ENCODE results near the gene RNF145. TPM values are rescaled to one million over a fixed set of nuclear protein-coding genes. Genes with fewer than 3 reads are reported as not detected.

RNF145 gene
- total and polyA plus RNA-seq, 10 of the 15 experiments (the other 5 are each of a cell fraction or from before 2014, with no cell fraction given), result 9.7 to 58.1 (median 38.2) TPM

GRCh38 chr5:159147976-159148375 is 61.4 kb downstream of the RNF145 start:
- ATAC-seq, result no peak
- 0% methylated on average over 1 of the region's 1 CpG for WGBS (ENCODE audit: insufficient coverage, insufficient replicate concordance, low lambda C conversion rate, missing lambda C conversion rate)

More at GRCh38 chr5:159147976-159148375, 61.4 kb downstream of the RNF145 start:
- SMC1A ChIA-PET (ENCODE audit: uncharacterized antibody, unreplicated experiment), result no interaction called here
- no TSS peak for BruUV-seq (replicated peaks)
- Histone ChIP-seq H3K4me3 (no peak overlapping the region), H2AFZ (ENCODE audit: control insufficient read depth, low read depth, low read length) (no peak overlapping the region), H3K36me3 (ENCODE audit: control insufficient read depth in 2 of 2, insufficient read depth in 2 of 2, low read length in 1 of 2) (no peaks in the 10 kb centered on the region), H3K9me3 (replicated peaks; ENCODE audit: control insufficient read depth, insufficient read depth, low read length) (no peaks in the 10 kb centered on the region), H3K9ac (ENCODE audit: control insufficient read depth, insufficient read depth, low read length) (no peak overlapping the region), H4K20me1 (ENCODE audit: control insufficient read depth, insufficient read depth) (no peaks in the 10 kb centered on the region), H3K27ac (ENCODE audit: control insufficient read depth, insufficient read depth) (no peak overlapping the region), H3K4me2 (ENCODE audit: control insufficient read depth, insufficient read depth) (no peak overlapping the region), H3K27me3 (replicated peaks in 1 of 2; ENCODE audit: control insufficient read depth in 2 of 2, insufficient read depth in 2 of 2, low read length in 1 of 2) (no peaks in the 10 kb centered on the region), H3K79me2 (ENCODE audit: control insufficient read depth, insufficient read depth, low read length) (no peaks in the 10 kb centered on the region), H3K4me1 (ENCODE audit: control insufficient read depth, insufficient read depth, low read length) (no peaks in the 10 kb centered on the region)
- DNase-seq (ENCODE audit: low read depth, low spot score) (no peak), FAIRE-seq (no peak)
- intact Hi-C loops (cut with micrococcal nuclease; ENCODE audit: unreplicated experiment), result no loop called here
- POLR2A ChIA-PET, result no interaction called here
- TF ChIP-seq ASH2L (IDR thresholded peaks at IDR 0.05; ENCODE audit: borderline replicate concordance, low read depth), result no peak
- TF ChIP-seq MTA3 (IDR thresholded peaks at IDR 0.05; ENCODE audit: borderline replicate concordance, low read length), result no peak
- no peak for TF ChIP-seq IRF3 (IDR thresholded peaks at IDR 0.05)
- TF ChIP-seq NBN (IDR thresholded peaks at IDR 0.05), result no peak
- TF ChIP-seq TARDBP (IDR thresholded peaks at IDR 0.05; ENCODE audit: borderline replicate concordance), result no peak
- TF ChIP-seq, protein P1, sequence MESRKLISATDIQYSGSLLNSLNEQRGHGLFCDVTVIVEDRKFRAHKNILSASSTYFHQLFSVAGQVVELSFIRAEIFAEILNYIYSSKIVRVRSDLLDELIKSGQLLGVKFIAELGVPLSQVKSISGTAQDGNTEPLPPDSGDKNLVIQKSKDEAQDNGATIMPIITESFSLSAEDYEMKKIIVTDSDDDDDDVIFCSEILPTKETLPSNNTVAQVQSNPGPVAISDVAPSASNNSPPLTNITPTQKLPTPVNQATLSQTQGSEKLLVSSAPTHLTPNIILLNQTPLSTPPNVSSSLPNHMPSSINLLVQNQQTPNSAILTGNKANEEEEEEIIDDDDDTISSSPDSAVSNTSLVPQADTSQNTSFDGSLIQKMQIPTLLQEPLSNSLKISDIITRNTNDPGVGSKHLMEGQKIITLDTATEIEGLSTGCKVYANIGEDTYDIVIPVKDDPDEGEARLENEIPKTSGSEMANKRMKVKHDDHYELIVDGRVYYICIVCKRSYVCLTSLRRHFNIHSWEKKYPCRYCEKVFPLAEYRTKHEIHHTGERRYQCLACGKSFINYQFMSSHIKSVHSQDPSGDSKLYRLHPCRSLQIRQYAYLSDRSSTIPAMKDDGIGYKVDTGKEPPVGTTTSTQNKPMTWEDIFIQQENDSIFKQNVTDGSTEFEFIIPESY (IDR thresholded peaks at IDR 0.05), result no peak
- no peak for TF ChIP-seq SKIL (IDR thresholded peaks at IDR 0.05; ENCODE audit: low read depth, poor library complexity, severe bottlenecking)
- RAD21 ChIA-PET (ENCODE audit: unreplicated experiment), result no interaction called here
- CTCF ChIA-PET, result interaction anchor here (0.7 to 1.5 kb wide), 3 partner anchors 9 to 845 kb away, joined by 3 to 5 read pairs (median 4); no protein-coding TSS in a partner anchor
- in situ Hi-C loops (cut with MboI), result no loop called here
